GM12873 (cell line): ENCODE data around the gene ENPP6.

Experiments
- CTCF ChIP-seq: IDR thresholded peaks from 2 replicates; pipeline ENCODE4 v1.5.1; 2012; ENCODE audit warnings: low read depth, mild to moderate bottlenecking, moderate library complexity, low read length, control low read depth; ENCODE audit not compliant: insufficient read depth; ENCODE audit errors: missing control alignments

Gene ENPP6

GRCh38 chr4:184197536-184198082 is 20.1 kb downstream of the ENPP6 start:
- no peak for TF ChIP-seq CTCF

- no peak for TF ChIP-seq CTCF
Measured at GRCh38 chr4:184196730-184197385, 20.8 kb downstream of the ENPP6 start.

- TF ChIP-seq CTCF: no peak
Measured at GRCh38 chr4:184193556-184194525, 23.8 kb downstream of the ENPP6 start.

GRCh38 chr4:184192933-184193332 is 24.7 kb downstream of the ENPP6 start:
- TF ChIP-seq CTCF: no peak

- no peak for TF ChIP-seq CTCF
Measured at GRCh38 chr4:184191267-184191666, 26.4 kb downstream of the ENPP6 start.

GRCh38 chr4:184190711-184191110 is 27.0 kb downstream of the ENPP6 start:
- TF ChIP-seq CTCF: no peak

GRCh38 chr4:184189966-184190365 is 27.7 kb downstream of the ENPP6 start:
- no peak for TF ChIP-seq CTCF
